ENCODE results near the gene TLK1. TPM values are rescaled to one million over a fixed set of nuclear protein-coding genes. Genes with fewer than 3 reads are reported as not detected.

TLK1 gene
- polyA plus RNA-seq, 4 donors, result 40.0 to 65.2 (median 51.4) TPM

DNA sequence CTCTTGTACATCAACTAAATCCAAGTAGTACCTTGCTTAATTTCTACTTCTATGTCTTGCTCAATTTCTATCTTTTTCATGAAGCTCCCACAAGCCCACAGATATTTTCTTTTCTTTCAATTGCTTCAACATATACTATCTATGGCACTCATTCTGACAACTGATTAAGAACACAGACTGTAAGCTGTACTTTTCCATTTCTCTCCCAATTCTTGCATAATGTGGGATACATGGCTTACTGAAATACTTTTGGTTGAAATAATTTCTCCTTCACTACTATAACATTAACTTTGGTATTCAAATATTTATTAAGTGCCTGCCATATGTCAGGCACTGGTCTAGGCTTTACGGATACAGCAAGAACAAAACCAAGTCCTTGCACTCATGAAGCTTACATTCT lies 146.8 kb downstream of the TLK1 start:
- no peak for DNase-seq (ENCODE audit: low read depth in 4 of 4, low spot score in 3 of 4)

DNA sequence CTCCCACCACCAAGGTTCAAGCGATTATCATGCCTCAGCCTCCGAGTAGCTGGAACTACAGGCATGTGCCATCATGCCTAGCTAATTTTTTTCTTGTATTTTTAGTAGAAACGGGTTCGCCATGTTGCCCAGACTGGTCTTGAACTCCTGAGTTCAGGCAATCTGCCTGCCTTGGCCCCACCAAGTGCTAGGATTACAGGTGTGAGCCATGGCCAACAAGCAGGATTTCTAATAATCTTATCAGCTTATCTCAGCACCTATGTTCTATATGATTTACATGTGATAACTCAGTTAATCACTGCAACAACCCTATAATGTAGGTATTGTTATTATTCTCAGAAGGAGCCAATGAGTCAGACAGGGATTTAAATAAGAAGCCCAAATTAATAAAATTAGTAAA lies 151.3 kb downstream of the TLK1 start:
- no peak for DNase-seq (ENCODE audit: low read depth in 4 of 4, low spot score in 3 of 4)

DNA sequence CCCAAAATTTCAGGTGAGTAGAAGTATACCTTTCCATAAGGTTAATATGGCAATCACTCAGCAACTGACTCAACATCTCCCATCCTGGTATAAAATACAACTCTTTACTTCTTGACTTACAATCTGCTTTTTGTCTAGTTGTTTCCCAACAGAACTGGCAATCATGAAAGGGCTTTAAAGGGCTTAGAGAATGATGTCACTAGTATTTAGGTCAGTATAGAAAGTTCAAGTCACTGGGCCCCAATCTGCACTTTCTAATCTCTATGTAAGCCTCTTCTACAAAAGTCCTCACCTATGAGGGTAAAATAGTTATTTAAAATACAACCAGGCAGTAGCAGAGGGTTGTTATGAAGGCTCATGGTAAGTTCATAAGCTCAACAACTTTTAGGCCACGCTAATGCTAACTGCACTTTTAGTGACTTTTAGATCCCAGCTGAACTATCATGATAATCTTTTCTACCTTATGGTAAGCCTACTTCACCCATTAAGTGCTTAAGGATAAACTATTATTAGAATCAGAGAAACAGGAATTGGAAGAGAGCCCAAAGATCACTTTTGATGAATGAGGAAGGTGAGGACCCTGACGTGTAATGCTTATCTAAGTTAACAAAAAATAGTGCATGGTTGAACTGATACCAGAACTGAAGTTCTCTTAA lies 152.0 kb downstream of the TLK1 start:
- DNase-seq (ENCODE audit: low read depth in 4 of 4, low spot score in 3 of 4), result no peak

DNA sequence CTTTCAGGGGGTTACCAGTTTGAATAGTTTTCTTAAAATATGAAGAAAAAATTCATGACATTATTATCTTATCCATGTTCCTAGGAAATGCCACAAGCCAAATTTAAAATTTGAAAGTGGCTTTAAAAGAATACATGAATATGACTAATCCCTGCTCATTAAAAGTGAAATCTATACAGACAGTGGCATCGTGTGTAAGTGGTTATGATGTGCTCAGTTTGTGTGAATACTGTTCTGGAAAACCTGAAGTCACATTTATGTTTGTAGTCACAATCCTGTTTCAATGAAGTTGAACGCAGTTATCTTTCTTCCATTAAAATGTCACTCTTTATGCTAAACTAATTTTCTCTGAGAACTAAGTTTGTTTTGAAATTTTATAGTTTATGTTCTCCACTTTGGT lies 155.9 kb downstream of the TLK1 start:
- no peak for DNase-seq (ENCODE audit: low read depth in 4 of 4, low spot score in 3 of 4)

DNA sequence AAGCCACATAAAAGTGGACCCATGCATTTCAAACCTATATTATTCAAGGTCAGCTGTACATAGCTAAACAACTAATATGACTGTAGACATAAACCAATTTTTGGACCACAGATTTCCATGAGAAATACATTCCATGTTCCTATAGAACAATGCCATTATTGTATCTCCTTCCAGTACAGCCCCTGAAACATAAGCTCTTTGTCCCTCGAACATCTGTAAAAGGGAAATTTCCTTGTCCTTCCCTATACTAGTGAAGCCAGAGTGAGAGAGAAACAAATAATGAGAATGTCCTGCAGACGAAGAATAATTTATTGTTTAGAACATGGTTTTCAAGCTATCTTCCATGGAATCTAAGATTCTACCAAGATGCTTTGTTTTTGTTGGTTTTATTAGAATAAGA lies 156.3 kb downstream of the TLK1 start:
- no peak for DNase-seq (ENCODE audit: low read depth in 4 of 4, low spot score in 3 of 4)

DNA sequence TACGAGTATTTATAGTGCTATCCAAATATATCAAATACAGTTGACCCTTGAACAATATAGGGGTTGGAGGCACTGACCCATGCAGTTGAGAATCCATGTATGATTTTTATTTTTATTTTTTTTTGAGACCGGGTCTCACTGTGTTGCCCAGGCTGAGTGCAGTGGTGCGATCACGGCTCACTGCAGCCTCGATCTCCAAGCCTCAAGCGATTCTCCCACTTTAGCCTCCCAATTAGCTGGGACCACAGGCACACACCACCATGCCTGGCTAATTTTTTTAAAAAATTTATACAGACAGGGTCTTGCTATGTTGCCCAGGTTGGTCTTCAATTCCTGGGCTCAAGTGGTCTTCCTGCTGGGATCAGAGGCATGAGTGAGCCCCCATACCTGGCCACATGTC lies 161.0 kb downstream of the TLK1 start:
- no peak for DNase-seq (ENCODE audit: low read depth in 4 of 4, low spot score in 3 of 4)

DNA sequence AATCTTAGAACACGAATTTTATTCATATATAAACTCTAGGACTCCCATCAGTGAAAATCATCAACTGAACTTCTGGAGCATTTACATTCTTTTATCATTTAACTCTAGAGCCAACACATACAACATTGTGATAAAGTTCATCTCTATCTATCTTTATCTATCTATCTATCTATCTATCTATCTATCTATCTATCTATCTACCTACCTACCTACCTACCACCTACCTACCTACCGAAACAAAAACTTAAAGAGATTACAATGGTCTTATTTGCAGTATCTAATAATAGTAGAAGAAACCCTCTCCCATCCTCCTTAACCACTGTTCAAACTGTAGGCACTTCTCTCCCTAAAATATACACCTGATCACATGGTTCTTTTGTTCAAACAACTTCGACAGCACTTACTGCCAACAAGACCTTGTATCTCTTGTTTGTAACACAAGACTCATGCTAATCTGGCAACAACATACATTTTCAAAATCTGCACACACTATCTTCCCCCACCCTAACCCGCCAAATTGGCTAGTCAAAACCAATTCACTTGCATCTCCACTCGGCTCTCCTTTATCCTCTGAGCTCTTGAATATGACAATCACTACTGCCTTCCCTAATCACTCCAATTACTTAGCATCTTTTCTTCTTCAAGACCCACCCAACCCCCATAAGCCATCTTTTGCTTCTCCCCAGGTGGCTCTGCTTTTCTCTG lies 162.6 kb downstream of the TLK1 start:
- no peak for DNase-seq (ENCODE audit: low read depth in 4 of 4, low spot score in 3 of 4)

DNA sequence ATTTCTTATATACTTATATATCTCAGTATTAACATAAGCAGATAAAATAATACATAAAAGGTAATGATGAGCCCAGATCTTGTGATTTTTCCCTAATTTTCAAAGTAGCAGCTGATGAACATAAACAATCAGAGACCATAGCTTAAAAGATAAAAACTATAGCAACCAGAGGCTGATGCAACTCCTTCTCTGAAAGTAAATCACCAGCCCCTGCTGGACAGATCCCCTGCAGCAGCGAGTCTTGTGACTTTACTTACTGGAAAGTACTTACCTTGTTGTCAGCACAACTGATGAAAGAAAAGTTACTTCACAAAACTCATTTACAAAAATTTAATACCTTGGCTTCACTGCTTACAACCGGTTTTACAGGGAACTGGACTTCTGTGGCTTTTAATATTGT lies 164.4 kb downstream of the TLK1 start:
- DNase-seq (ENCODE audit: low read depth in 4 of 4, low spot score in 3 of 4), result no peak

DNA sequence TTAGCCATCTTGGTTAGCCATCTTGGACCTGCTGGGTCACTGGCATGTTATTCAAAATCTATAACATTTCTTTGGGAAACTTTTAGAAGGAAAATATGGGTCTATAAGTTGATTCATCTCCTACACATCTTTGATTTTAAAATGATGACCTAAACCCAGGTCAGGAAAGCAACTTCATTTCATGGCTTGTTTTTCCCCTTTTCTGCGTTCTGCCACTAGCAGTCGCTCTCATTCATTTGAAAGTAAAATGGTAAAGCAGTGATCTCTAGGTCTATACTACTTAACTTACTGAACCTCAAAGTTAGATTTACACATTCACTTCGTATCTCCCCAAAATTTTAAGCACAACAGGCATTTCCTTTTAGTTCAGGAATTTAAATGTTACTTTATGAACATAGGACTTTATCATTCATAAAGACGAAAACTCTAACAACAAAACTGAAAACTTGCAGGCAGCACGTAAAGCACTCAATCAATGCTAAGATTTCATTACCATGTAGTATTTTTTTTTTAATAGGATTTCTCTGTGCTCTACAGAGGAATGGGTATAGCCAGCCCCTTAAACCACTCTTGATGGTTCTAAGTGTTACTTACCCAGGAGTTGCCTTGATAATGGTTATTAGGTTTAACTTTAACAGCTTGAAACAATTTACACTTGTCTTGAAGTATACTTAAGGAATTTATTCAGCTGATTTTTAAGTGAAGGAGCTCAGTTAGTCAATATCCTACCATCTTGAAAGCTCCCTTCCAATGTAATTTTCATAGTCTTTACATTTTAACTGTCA lies 169.1 kb downstream of the TLK1 start:
- DNase-seq (ENCODE audit: low read depth in 4 of 4, low spot score in 3 of 4), result no peak

DNA sequence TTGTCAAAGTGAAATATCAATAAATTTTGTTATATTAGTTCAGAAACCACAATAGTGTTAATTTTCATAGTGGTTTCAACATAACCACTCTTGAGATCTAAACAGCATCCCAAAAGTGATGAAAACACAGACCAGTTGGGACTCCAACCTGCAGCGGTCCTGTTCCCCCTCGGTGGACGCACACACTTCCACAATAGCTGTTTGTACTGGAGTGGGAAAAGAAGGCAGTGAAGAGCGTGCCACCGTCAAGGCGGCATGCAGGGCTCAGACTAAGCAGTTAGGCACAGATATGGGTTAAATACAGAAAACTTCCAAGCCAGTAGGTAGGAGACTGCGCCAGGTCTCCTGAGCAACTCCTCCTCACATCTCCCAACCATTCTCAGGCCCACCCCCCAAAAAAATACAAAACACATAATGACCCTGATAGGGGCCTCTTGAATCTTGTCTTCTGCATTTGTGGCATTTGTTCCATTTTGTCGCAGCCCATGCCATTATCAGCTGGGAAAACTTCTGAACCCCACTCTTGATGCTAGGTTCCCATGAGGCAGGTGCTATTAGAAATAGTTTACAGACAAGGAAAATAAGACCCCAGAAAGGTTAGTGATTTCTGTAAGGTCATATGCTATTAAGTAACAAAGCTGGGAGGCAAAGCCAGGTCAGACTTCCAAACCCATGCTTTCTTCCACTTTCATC lies 174.0 kb downstream of the TLK1 start:
- no peak for DNase-seq (ENCODE audit: low read depth in 4 of 4, low spot score in 3 of 4)

DNA sequence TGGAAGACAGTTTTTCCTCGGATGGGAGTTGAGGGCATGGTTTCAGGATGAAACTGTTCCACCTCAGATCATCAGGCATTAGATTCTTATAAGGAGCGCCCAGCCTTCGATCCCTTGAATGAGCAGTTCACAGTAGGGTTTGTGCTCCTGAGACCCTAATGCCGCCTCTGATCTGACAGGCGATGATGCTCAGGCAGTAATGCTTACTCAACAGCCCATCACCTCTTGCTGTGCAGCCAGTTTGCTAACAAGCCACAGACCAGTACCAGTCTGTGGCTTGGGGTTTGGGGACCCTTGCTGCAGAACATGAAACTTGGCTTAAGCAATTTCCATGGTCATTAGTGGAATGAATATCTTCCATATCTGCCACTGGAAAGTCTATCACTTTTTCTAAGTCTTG lies 175.3 kb downstream of the TLK1 start:
- DNase-seq (ENCODE audit: low read depth in 4 of 4, low spot score in 3 of 4), result no peak

DNA sequence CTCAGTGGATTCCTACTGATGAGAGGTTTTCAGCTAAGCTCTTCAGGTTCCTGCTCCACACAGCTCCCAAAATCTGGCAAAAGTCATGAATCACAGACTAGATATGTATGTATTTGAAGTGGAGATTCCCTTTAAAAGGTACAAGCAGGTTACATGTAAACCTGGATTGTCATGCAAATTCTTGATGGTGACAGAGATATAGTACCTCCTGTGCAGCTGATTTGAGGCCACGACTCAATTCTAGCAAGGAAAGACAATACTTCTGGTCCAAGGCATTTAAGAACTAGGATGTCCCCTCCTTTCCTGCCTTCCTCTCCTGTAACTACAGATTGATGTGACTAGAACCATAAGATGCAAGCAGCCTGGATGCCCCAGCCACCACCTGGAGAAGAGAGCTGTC lies 176.6 kb downstream of the TLK1 start:
- DNase-seq (ENCODE audit: low read depth in 4 of 4, low spot score in 3 of 4), result no peak

DNA sequence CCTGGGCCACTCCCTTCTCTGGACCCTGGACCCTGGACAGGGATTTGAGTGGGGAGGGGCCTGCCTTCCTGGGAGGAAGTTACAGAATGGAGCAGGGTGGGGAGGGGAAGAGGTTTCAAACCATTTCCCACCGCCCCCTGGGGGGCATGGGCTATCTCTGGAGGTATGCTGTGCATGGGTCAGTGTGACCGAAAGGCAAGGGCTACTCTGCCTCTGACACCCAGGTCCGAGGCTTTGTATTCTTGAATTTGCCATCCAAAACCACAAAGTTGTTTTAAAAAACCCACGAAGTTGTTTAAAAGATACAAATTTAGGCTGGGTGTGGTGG lies 184.8 kb downstream of the TLK1 start:
- DNase-seq (ENCODE audit: low read depth in 4 of 4, low spot score in 3 of 4), result no peak

DNA sequence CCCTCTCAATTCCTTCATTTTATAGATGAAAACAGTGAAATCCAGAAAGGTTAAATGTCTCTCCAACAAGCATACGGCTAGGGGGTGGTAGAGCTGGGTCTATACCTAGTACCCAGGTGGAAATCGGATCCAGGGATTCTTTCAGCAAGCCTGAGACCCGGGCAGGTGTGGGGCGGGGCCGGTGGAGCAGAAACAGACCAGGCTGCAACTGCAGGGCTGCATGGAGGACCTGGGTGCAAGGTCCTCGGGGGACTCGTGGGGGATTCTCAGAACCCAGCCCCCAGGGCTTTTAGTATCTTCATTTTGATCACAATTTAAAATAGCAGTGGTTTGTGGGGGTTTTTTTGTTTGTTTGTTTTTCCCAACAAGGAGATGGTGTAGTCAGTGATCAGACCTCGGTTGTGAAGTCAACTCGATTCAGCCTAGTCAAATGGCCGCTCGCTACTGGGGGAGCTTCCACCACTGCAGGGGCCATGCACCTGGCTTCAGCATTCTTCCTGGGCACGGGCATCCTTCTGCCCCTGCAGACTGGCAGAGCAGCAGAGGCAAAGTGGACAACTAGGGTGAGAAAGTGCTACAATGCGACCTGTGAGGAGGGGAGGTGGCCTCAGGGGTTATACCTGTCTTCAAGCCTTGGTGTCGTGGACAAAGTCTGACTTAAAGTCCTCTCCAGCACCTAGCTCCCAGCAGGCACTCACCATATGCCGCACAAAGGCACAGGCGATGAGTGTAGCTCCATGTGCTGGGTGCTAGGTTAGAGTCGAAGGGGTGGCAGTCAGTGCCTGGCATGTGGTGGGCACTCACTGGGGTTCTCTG lies 185.4 kb downstream of the TLK1 start:
- no peak for DNase-seq (ENCODE audit: low read depth in 4 of 4, low spot score in 3 of 4)

DNA sequence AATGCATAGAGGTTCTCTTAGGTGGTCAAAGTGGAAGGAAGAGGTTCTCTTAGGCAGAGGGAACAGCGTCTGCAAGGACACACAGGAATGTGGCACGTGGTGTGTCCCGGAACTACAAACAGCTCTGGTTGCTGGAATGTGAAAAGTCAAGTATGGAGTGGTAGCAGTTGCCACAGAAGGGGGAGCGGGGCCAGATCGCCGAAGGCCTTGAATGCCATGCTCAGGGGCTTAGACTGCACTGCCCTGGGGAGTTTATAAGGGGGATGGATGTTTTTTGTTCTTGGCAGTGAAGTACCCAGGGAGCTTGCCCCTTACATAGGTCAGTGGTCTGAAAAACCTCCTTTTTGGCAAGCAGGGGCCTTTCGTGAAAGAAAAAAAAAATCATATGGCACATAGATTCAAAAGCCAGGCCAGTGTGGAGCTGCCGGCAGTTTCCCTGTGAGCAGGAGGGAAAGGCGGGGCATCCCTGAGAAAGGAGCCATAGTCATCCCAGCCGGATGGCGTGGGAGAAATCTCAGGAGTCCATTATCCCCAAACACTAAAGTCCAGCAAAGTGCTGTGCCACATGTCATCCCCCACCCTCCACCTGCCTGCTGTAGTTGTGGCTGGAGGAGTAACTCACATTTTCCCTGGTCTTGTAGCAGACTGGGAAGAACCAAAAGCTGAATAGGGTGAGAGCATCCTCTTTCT lies 186.2 kb downstream of the TLK1 start:
- DNase-seq (ENCODE audit: low read depth in 4 of 4, low spot score in 3 of 4), result no peak

DNA sequence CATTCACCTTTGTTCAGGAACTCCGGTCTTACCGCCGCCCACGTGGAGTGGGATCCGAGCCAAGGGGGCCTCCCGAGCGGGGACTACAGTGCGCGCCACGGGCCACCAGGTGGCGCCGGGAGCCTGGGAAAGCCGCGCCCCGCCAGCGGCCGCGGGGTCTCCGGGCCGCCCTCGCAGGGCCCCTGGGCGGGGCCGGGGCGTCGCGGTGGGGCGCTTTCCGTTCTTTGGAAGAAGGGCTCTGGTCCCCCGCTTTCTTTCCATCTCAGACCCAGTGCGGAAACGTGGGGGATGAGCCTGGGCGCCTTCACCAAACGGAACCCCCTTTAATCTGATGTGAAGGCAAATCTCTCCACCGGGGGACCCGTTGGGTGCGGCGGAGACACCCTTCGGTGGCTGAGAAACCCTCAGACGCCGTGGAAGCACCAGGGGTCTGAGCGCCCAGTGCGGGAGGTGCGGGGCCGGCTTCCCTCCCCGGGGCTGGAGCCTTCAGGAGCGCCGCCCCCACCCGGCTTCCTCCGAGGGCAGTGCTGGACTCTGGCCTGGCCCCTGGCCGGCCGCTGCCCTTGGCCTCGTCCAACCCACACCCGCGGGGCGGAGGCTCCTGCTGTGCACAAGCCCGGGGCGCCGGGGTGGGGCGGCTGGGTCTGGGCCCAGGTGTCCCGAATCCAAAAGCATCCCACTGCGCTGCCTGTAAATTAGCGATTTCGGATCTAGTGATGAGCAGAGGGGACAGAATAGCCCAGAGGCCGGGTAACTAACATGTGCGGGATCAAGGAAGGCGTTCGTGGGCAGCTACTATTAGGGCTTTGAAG lies 187.0 kb downstream of the TLK1 start:
- peak; percentile 58 to 73 (median 68) for DNase-seq (ENCODE audit: low read depth in 4 of 4, low spot score in 3 of 4)

DNA sequence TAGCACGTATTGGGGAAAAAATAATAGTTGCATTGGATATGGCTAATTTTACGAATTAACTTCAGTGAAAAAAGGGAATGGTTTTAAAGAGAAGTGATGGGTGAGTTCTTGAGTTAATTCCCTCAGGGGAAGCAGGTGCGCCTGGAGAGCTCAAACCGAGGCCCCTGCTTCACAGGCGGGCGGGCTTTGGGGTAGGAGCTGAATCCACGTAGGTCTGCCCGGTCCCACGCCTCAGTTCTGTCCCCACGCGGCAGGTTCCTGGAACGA lies 187.5 kb downstream of the TLK1 start:
- no peak for DNase-seq (ENCODE audit: low read depth in 4 of 4, low spot score in 3 of 4)

DNA sequence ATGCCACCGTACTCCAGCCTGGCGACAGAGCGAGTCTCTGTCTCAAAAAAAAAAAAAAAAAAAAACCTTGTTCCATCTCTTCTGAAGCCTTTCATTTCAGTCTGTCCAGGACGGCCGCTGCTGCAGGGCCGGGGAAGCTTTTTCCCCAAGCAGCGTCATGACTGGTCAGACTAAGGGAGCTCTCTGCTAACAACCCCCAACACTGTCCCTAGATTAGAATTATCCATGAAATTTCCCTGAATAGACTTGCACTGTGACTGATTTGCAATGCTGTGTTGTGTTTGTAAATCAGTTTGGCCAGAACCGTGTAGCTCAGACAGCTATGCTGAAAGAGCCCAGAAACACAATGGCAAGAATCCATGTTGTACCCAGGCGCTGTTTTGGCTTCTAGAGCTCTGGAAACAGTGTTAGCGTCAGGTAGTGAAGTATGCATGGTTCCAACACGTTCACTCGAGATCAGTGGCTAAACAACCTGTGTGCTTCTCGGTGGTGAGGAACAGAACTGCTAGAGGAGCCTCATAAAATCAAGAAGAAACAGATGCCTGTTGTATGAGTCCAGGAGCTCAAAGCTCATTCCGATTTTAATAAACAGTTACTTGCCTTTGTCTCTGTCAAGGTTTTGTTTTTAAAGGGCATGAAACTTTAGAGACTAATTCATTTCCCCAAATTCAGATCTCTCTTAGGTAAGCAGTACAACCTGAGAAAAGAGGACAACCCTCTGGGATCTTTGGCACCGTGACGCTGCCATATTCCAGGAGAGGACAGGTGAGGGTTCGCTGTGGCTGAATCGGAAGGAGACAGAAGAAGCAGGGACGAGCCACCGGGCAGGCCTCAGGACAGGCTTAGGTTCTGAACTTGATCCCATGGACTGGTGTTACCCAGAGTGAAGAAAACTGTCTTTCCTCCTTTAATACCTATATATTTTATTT lies 188.1 kb downstream of the TLK1 start:
- DNase-seq (ENCODE audit: low read depth in 4 of 4, low spot score in 3 of 4), result no peak
